Trophoblast cell (in vitro differentiated cells and primary cell): ENCODE data around the gene MAST4.

Experiments used
- DNase-seq, 2 donors: peaks; one replicate each; pipeline ENCODE4 v3.0.0-alpha.2; 2016
- H2AFZ ChIP-seq: 2 replicates; pipeline ENCODE4 v1.6.1; 2013; ENCODE audit warnings: low read length, moderate library complexity, mild to moderate bottlenecking; ENCODE audit not compliant: insufficient read depth, poor library complexity
- H2AK5ac ChIP-seq: 2 replicates; pipeline ENCODE4 v1.6.1; 2013; ENCODE audit warnings: mild to moderate bottlenecking, low read length
- H2BK120ac ChIP-seq: 2 replicates; pipeline ENCODE4 v1.6.1; 2013; ENCODE audit warnings: low read length, mild to moderate bottlenecking, moderate library complexity; ENCODE audit not compliant: insufficient read depth, poor library complexity
- H2BK12ac ChIP-seq: 2 replicates; pipeline ENCODE4 v1.6.1; 2013; ENCODE audit warnings: mild to moderate bottlenecking, low read length, moderate library complexity
- H2BK5ac ChIP-seq: 2 replicates; pipeline ENCODE4 v1.6.1; 2013; ENCODE audit warnings: low read length, low read depth, moderate library complexity, mild to moderate bottlenecking; ENCODE audit not compliant: poor library complexity
- H3K14ac ChIP-seq: 2 replicates; pipeline ENCODE4 v1.6.1; 2013; ENCODE audit warnings: mild to moderate bottlenecking, low read length
- H3K18ac ChIP-seq: 2 replicates; pipeline ENCODE4 v1.6.1; 2013; ENCODE audit warnings: mild to moderate bottlenecking, low read length
- H3K23ac ChIP-seq: 2 replicates; pipeline ENCODE4 v1.6.1; 2013; ENCODE audit warnings: low read length
- H3K27ac ChIP-seq: 2 replicates; pipeline ENCODE4 v1.5.1; 2013; ENCODE audit warnings: low read depth, mild to moderate bottlenecking, inconsistent platforms, low read length, moderate library complexity
- H3K27me3 ChIP-seq: 2 replicates; pipeline ENCODE4 v1.6.1; 2013; ENCODE audit warnings: inconsistent platforms, mild to moderate bottlenecking, low read length, moderate library complexity; ENCODE audit not compliant: insufficient read depth
- H3K36me3 ChIP-seq, 2 experiments: 1 replicate in 1 of 2; 2 replicates in 1 of 2; pipeline ENCODE4 v1.6.1; 2013; ENCODE audit warnings: low read length in 2 of 2, mild to moderate bottlenecking in 2 of 2, moderate library complexity in 1 of 2; ENCODE audit not compliant: insufficient read depth in 2 of 2, control insufficient read depth in 1 of 2
- H3K4ac ChIP-seq: 2 replicates; pipeline ENCODE4 v1.6.1; 2013; ENCODE audit warnings: low read depth, mild to moderate bottlenecking, low read length, moderate library complexity
- H3K4me1 ChIP-seq, 2 experiments: 1 replicate in 1 of 2; 2 replicates in 1 of 2; pipeline ENCODE4 v1.6.1; 2013; ENCODE audit warnings: low read length in 2 of 2, mild to moderate bottlenecking in 2 of 2, moderate library complexity in 1 of 2; ENCODE audit not compliant: insufficient read depth in 2 of 2, control insufficient read depth in 1 of 2
- H3K4me2 ChIP-seq: 2 replicates; pipeline ENCODE4 v1.6.1; 2013; ENCODE audit warnings: inconsistent platforms, mild to moderate bottlenecking, low read length, moderate library complexity
- H3K4me3 ChIP-seq: 2 replicates; pipeline ENCODE4 v1.5.1; 2013; ENCODE audit warnings: mild to moderate bottlenecking, low read depth, low read length, inconsistent platforms
- H3K79me1 ChIP-seq: one replicate; pipeline ENCODE4 v1.6.1; 2013; ENCODE audit warnings: low read length
- H3K79me2 ChIP-seq: 2 replicates; pipeline ENCODE4 v1.6.1; 2013; ENCODE audit warnings: low read length, mild to moderate bottlenecking; ENCODE audit not compliant: control insufficient read depth, insufficient read depth, poor library complexity
- H3K9ac ChIP-seq: 2 replicates; pipeline ENCODE4 v1.6.1; 2013; ENCODE audit warnings: mild to moderate bottlenecking, low read length
- H3K9me3 ChIP-seq: 2 replicates; pipeline ENCODE4 v1.6.1; 2013; ENCODE audit warnings: low read depth, mild to moderate bottlenecking, control low read depth, inconsistent platforms, low read length; ENCODE audit not compliant: insufficient read depth
- H4K12ac ChIP-seq: 2 replicates; pipeline ENCODE4 v1.6.1; 2013; ENCODE audit warnings: low read depth, mild to moderate bottlenecking, low read length, moderate library complexity
- H4K8ac ChIP-seq: 2 replicates; pipeline ENCODE4 v1.6.1; 2013; ENCODE audit warnings: low read depth, mild to moderate bottlenecking, low read length, moderate library complexity
- H4K91ac ChIP-seq: one replicate; pipeline ENCODE4 v1.6.1; 2013; ENCODE audit warnings: low read depth, mild to moderate bottlenecking, low read length, moderate library complexity
- WGBS: extraction: QIAGEN DNeasy Blood & Tissue Kit; methylation state at CpG from one replicate; pipeline ENCODE4 v1.1.7; 2013; ENCODE audit warnings: missing lambda C conversion rate; ENCODE audit not compliant: insufficient read length, insufficient coverage; ENCODE audit errors: extremely low coverage; 5-methylcytosine and 5-hydroxymethylcytosine counted together

The MAST4 gene

DNA sequence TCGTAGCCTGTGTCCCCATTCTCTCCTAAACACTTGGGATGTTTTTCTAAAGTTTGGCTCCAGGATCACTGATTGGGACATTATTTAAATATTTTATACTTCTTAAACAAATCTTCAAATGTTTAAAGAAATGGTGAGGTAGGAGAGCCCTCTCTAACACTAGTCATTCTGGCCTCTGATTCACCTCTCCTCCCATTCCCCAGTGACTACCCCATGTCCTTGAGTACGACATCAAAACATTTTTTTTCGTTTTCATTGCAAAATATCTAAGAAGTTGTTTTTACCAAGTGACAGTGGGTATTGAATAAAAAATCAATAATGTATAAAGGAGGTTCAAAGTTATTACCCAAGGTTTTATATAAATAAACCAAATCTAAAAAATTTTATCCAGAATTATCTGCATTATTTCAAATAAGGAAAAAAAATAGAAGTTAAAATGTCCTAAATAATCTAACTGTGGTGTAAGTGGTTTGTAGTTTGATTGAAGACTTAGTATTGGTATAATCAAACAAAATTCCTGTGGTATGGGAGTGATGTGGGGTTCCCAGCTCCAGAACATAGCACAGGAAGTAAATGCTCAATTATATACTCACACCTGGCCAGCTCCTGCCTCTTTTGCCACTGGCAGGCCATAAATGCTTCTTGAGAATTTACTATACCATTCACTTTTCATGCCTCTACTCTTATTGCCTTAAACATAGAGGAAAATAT lies 51.1 kb downstream of the MAST4 start:
- no peak overlapping the region for H3K9ac ChIP-seq
- H3K4me1 ChIP-seq, result no peaks in the 10 kb centered on the region
- no peak overlapping the region for H3K27ac ChIP-seq
- no peaks in the 10 kb centered on the region for H3K27me3 ChIP-seq
- H2BK120ac ChIP-seq, result no peak overlapping the region
- H3K4me3 ChIP-seq, result no peak overlapping the region
- no peak overlapping the region for H3K23ac ChIP-seq
- H2AFZ ChIP-seq, result no peak overlapping the region
- H3K79me2 ChIP-seq, result no peaks in the 10 kb centered on the region
- H4K12ac ChIP-seq, result no peak overlapping the region
- H3K4ac ChIP-seq, result no peak overlapping the region
- no peaks in the 10 kb centered on the region for H3K36me3 ChIP-seq
- H3K14ac ChIP-seq, result no peak overlapping the region
- peaks cover 3% of the 10 kb centered on the region for H3K9me3 ChIP-seq
- no peaks in the 10 kb centered on the region for H3K79me1 ChIP-seq
- DNase-seq, result no peak
- H2BK12ac ChIP-seq, result no peak overlapping the region
- H4K91ac ChIP-seq, result no peak overlapping the region
- no peak overlapping the region for H3K4me2 ChIP-seq
- H3K18ac ChIP-seq, result no peak overlapping the region
- WGBS, result no CpG with 5 or more reads among the region's 3 CpGs
- no peak overlapping the region for H2BK5ac ChIP-seq
- H4K8ac ChIP-seq, result no peak overlapping the region
- H2AK5ac ChIP-seq, result no peak overlapping the region

DNA sequence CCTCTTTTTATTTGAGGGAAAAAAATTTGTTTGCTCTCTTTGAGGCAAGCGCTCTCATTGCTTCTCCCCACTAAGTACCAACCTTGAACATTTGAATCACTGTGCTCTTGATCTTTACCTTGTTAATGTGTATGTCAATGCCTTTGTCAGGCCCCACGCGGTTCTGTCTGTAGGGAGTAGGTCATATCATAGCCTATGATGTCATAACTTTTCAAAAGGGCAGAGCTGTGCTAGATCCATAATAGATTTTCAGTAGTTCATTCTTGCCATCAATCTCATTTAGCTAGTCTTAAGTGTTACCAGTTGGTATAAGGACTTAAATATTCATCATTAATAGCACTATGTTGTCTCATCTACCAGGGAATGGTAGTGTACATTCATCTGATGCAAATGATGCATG lies 56.6 kb downstream of the MAST4 start:
- Histone ChIP-seq H2AFZ (no peak overlapping the region), H2BK12ac (no peak overlapping the region), H3K9ac (no peak overlapping the region), H3K4ac (no peak overlapping the region), H2BK120ac (no peak overlapping the region), H3K27me3 (no peaks in the 10 kb centered on the region), H2BK5ac (no peak overlapping the region), H3K9me3 (peaks cover 3% of the 10 kb centered on the region), H4K8ac (no peak overlapping the region), H4K12ac (no peak overlapping the region), H3K4me1 (no peaks in the 10 kb centered on the region), H4K91ac (no peak overlapping the region), H3K79me2 (no peaks in the 10 kb centered on the region), H3K14ac (no peak overlapping the region), H3K4me3 (no peak overlapping the region), H3K27ac (no peak overlapping the region), H3K18ac (no peak overlapping the region), H3K23ac (no peak overlapping the region), H3K36me3 (no peaks in the 10 kb centered on the region), H2AK5ac (no peak overlapping the region), H3K79me1 (no peaks in the 10 kb centered on the region), H3K4me2 (no peak overlapping the region)
- WGBS, result no CpG with 5 or more reads among the region's 3 CpGs
- no peak for DNase-seq

DNA sequence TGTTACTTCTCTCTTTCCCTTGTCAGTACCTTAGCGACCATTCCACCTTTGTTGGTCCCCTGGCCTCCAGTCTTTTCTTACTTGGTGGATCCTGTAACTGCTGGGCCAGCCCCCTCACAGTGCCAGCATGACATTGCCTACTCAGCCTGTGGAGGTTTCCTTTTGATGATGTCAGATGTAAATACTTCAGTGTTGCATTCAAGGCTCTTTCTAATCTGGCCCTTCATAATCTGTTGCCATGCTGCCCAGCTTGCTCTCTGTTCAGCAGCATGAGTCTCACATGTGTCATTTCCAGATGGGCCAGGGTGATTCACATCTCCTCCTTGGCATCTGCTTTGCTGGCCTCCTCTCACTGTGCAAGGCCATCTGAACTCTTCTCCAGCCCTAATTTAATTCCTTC lies 57.1 kb downstream of the MAST4 start:
- H3K4me3 ChIP-seq, result no peak overlapping the region
- no peaks in the 10 kb centered on the region for H3K27me3 ChIP-seq
- no peak overlapping the region for H3K4me2 ChIP-seq
- WGBS, result no CpG with 5 or more reads among the region's 1 CpG
- no peak overlapping the region for H4K12ac ChIP-seq
- H3K27ac ChIP-seq, result no peak overlapping the region
- no peak overlapping the region for H3K4ac ChIP-seq
- no peak overlapping the region for H4K91ac ChIP-seq
- H3K4me1 ChIP-seq, result no peaks in the 10 kb centered on the region
- H3K36me3 ChIP-seq, result no peaks in the 10 kb centered on the region
- no peaks in the 10 kb centered on the region for H3K79me2 ChIP-seq
- H3K9ac ChIP-seq, result no peak overlapping the region
- H4K8ac ChIP-seq, result no peak overlapping the region
- DNase-seq, result peak; percentile 38 to 54
- no peak overlapping the region for H2AK5ac ChIP-seq
- no peak overlapping the region for H2AFZ ChIP-seq
- H2BK120ac ChIP-seq, result no peak overlapping the region
- no peaks in the 10 kb centered on the region for H3K79me1 ChIP-seq
- no peak overlapping the region for H3K14ac ChIP-seq
- H3K23ac ChIP-seq, result no peak overlapping the region
- no peak overlapping the region for H3K18ac ChIP-seq
- no peak overlapping the region for H2BK5ac ChIP-seq
- H3K9me3 ChIP-seq, result peaks cover 3% of the 10 kb centered on the region
- no peak overlapping the region for H2BK12ac ChIP-seq

DNA sequence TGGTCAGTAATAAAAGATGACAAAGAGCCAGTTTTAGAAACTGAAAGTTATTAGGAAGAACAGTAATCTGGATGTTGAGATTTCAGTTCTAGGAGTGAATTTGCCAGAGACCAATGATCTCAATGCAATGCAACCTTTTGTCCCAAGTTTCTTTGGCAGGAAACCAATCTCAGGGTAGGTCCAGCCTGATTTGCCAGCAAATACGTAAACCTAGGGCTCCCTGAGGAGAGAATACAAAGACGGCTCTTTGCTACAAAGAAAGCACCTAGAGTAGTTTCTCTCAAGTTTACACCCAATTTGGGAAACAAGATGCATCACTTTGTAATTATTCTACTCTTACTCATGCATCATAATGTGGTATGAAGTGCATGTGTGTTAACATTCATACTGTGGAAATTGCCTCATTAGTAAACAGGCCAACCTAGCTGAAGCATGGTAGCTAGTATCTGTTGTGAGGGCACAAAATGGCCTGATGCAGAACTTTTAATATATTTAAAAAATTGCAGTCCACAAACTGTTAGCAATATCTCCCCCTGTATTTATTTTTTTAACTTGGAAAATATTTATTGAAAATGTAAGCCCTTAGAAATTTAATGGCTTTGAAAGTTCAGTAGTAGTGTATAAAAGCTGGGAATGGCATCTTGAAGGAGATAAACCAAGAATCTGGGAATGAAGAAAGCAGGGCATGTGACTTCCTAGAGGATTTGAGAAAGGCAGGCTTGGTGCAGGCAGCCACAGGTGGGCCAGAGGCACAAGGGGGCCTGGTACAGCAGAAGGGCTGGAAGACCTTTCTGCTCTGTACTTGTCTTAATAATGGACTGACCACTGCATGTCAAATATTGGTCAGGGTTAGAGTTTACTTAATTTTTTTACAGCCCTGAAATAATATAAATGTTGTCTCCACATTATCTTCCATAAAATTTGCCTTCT lies 59.5 kb downstream of the MAST4 start:
- peaks cover 3% of the 10 kb centered on the region for H3K9me3 ChIP-seq
- no peak overlapping the region for H4K91ac ChIP-seq
- H3K14ac ChIP-seq, result no peak overlapping the region
- H3K9ac ChIP-seq, result no peak overlapping the region
- no peak overlapping the region for H3K4me3 ChIP-seq
- H2BK120ac ChIP-seq, result no peak overlapping the region
- H4K8ac ChIP-seq, result no peak overlapping the region
- H2BK5ac ChIP-seq, result no peak overlapping the region
- DNase-seq, result peak in 1 of 2 donors; percentile 57
- no peak overlapping the region for H2AFZ ChIP-seq
- no peak overlapping the region for H3K18ac ChIP-seq
- H3K27me3 ChIP-seq, result no peaks in the 10 kb centered on the region
- no peak overlapping the region for H3K4ac ChIP-seq
- H4K12ac ChIP-seq, result no peak overlapping the region
- H2AK5ac ChIP-seq, result no peak overlapping the region
- H3K23ac ChIP-seq, result no peak overlapping the region
- peaks cover 0 to 3% of the 10 kb centered on the region in 2 experiments for H3K4me1 ChIP-seq
- H2BK12ac ChIP-seq, result no peak overlapping the region
- no peaks in the 10 kb centered on the region for H3K79me2 ChIP-seq
- no CpG with 5 or more reads among the region's 2 CpGs for WGBS
- no peak overlapping the region for H3K4me2 ChIP-seq
- H3K36me3 ChIP-seq, result no peaks in the 10 kb centered on the region
- H3K79me1 ChIP-seq, result peaks cover 6% of the 10 kb centered on the region
- no peak overlapping the region for H3K27ac ChIP-seq
